HG03575 (cell line): Measurements from ENCODE around the gene ZNF138.

Experiments
- ATAC-seq: cut with Tn5 transposase; IDR thresholded peaks from one replicate; pipeline ENCODE4 v1.9.1; 2021; ENCODE audit not compliant: unreplicated experiment, insufficient number of reproducible peaks, low FRiP score; ENCODE audit errors: extremely low read depth

Gene ZNF138

DNA sequence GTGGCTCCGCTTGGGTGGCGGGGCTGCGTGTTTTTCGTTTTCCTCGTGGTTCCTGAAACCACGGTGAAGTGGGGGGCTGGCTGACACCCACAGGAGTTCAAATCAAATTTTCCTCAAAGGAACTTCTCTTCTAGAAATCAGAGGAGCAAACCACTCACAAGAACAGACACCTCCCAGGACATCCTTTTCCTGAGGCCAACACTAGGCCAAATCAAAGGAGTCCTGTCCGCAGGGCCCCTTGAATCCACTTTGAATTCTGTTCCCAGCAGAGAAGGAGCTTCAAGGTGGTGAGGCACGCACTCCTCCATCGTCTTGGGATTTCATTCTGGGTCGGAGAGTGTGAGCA lies 78.9 kb downstream of the ZNF138 start:
- no peak for ATAC-seq

DNA sequence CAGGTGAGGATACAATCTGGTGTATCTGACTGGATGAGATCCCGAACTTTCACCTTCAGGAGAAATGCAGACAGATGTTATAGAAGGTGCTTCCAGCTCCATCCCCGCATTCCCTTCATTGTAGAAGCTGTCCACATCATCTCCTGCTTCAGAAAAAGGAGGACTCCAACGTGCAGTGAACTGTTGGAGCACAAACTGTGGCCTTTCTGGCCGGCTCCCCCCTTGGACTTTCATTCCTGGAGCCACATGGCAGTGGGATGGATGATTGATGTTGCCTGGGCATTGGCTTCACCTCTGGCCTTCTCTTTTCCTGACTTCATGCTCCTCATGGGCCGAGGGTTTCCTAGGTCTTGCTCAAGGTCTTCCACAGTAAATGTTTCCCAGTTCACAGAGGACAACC lies 79.3 kb downstream of the ZNF138 start:
- no peak for ATAC-seq

DNA sequence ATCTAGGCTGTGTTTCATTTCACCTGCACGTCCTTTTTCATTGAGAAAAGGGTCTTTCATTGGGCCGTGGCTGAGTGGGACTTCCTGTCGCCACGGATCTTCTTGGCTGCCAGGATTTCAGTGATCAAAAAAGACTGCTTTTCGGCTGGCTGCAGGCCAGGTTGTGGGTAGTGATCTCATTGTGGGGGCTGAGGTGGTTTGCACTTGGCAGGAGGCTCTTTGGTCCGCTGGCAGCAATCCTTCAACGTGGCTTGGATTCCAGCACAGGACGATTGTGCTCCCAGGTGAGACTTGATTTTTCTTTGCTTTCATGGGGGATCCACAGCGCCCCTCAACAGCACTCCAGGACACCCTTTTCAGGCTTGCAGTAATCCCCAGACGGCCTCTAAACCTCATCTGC lies 79.9 kb downstream of the ZNF138 start:
- ATAC-seq = no peak

DNA sequence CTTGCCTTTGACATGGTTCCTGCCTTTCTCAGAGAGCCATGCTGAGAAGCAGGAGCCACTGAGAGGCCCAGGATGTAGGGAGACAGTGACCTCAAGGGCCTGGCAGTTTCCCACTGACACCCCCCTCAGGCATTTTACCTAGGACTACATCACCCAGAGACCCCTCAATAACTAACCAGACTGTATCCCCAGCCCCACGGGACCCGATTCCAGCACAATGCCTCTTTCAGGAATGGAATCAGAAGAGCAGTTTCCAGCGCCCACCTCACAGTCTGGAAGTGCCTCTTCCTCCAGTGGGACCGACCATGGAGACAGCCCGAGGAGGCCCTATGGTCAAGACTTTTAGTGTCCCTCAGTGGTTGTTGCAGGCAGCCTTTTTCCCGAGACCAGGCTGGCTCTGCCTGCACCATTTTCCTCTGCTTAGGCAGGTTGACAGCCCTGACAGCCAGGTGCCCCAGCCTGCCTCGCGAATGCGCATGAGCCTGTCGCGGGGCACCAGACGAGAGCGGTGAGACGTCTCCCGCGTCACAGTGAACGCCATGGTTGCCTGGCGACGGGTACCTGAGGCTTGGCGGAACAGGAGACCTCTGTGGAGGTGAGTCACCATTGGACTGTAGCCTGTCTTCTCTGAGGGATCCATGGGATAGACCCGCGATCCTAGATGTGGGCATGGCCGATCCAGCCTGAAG lies 80.5 kb downstream of the ZNF138 start:
- no peak for ATAC-seq

- ATAC-seq = no peak
These were observed 81.0 kb downstream of the ZNF138 start for GRCh38 chr7:64875258-64875657.

- ATAC-seq = no peak
These were observed 81.6 kb downstream of the ZNF138 start for GRCh38 chr7:64875658-64876406.

- no peak for ATAC-seq
These were observed 82.8 kb downstream of the ZNF138 start for GRCh38 chr7:64876792-64877713.

DNA sequence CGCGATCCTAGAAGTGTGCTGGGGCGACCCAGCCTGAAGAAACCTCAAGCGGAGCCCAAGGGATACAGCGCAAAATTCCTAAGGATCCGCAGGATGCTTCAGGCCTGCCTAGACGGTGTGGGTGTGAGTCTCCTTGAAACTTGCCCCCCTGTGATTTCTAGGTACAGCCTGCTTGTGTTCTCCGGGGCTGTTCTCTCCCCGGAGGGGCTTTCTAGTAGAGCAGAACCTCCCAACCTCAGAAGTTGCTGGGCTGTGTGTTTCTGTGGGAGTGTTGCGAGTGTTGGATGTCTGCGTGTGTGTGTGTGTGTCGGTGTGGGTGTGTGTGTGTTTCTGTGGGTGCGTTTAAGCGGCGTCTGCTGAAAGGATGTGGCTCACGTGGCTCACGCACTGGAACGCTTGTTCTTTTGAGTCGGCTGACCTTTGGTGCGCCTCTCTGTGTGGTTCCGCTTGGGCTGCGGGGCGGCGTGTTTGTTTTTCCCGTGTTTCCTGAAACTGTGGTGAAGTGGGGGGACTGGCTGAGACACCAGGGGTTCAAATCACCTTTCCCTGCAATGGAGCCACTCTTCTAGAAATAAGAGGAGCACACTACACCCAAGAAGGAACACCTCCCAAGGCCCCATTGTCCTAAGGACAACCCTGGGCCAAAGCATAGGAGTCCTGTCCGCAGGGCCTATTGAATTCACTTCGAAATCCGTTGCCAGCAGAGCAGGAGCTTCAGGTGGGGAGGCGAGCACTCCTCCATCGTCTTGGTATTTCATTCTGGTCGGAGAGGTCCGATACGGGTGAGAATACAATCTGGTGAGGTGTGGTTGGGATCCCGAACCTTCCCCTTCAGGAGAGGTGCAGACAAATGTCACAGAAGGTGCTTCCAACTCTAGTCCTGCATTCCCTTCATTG lies 83.7 kb downstream of the ZNF138 start:
- no peak for ATAC-seq

GRCh38 chr7:64878684-64879083 lies 84.5 kb downstream of the ZNF138 start:
- no peak for ATAC-seq

- ATAC-seq = no peak
These were observed 85.0 kb downstream of the ZNF138 start for GRCh38 chr7:64879086-64879730.

GRCh38 chr7:64879800-64880199 lies 85.6 kb downstream of the ZNF138 start:
- no peak for ATAC-seq

DNA sequence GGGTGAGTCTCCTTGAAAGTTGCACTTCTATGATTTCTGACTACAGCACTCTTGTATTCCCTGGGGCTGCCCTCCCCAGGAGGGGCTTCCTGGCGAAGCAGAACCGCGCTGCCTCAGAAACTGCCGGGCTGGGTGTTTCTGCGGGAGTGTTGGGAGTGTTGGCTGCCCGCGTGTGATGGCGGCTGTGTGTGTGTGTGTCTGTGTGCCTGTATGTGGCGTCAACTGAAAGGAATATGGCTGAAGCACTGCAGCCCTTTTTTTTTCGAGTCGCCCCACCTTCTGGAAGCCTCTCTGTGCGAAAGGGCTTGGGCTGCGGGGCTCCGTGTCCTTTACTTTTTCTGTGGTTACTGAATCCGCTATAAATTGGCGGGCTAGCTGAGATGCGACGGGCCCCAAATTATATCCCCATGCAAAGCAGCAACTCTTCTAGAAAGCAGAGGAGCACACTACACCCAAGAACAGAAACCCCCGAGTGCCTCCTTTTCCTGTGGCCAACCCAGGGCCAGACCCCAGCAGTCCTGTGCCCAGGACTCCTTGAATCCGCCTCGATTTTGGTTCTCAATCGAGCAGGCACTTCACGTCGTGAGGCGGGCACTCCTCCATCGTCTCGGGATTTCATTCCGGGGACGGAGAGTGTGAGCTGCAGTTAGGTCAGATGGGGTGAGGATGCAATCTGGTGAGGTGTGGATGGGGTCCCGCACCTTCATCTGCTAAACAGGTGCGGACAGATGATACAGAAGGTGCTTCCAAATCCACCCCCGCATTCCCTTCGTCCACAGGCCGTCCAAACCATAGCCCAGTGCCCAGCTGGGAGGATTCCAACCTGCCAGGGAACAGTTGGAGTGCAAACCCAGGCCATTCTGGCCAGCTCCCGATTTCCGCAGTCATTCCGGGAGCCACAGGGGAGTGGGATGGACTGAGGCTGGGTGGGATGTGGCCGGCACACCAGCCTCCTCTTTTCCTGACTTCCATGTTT lies 86.4 kb downstream of the ZNF138 start:
- no peak for ATAC-seq

DNA sequence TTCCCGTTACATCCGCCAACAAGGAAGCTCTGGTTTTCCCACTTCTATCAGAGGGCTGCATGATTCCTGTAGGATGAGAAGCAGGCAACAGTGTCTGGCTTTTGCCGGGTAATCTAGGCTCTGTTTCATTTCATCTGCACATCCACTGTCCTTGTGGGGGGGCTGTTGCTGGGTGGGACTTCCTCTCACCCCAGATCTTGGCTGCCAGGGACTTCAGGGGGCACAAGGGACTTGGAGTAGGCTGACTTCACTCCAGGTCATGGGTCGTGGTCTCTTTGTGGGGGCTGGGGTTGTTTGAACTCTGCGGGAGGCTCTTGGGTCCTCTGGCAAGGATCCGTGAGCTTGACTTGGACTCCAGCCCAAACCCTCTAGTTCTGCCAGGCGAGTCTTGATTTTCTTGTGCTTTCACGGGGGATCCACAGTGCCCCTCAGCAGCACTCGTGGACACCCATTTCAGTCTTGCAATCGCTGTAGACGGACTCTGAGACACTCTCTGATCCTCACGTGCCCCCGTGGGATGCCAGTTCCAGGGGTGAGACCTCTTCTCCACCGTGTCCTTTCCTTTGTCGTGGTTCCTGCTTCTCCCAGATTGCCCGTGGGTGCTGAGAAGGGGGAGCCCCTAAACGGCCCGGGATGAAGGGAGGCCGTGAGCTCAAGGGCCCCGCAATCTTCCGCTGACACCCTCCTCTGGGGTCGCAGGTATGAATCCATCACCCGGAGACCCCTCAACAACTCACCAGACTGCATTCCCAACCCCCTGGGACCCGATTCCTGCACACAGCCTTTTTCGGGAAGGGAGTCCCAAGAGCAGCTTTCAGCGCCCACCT lies 87.4 kb downstream of the ZNF138 start:
- no peak for ATAC-seq

DNA sequence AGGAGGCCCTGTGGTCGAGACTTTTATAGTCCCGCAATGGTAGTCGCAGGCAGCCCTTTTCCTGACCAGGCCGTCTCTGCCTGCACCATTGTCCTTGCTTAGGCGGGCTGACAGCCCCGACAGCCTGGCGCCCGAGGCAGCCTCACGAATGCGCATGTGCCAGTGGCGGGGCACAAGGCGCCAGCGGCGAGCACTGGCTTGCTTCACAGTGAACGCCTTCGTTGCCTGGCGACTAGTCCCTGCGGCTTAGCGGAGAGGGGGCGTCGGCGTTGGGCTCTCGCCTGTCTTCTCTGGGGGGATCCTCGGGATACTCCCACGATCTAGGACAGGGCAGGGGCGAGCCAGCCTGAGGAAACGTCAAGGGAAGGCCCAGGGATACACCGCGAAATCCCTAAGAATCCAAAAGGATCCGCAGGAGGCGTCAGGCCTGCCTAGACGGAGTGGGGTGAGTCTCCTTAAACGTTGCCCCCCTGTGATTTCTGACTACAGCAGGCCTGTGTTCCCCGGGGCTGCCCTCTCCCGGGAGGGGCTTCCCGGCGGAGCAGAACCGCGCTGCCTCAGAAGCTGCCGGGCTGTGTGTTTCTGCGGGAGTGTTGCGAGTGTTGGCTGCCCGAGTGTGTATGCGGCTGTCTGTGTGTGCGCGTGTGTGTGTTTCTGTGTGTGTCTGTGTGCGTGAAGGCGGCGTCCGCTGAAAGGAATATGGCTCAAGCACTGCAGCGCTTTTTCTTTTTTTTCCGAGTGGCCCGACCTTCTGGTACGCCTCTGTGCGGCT lies 88.3 kb downstream of the ZNF138 start:
- no peak for ATAC-seq
